Effector memory CD4-positive, alpha-beta T cell (primary cell): ENCODE data around the gene CLCN3.

Source experiments
- DNase-seq, 3 donors: peaks; one replicate each; pipeline ENCODE4 v3.0.0-alpha.2; 2020
- H3K27ac ChIP-seq: 2 replicates; pipeline ENCODE4 v1.7.0; 2013; ENCODE audit warnings: mild to moderate bottlenecking, low read length, moderate library complexity; ENCODE audit not compliant: insufficient read depth, poor library complexity, severe bottlenecking
- H3K27me3 ChIP-seq: replicated peaks from 2 replicates; pipeline ENCODE4 v1.7.0; 2013; ENCODE audit warnings: mild to moderate bottlenecking, low read length; ENCODE audit not compliant: insufficient read depth, control insufficient read depth, poor library complexity, severe bottlenecking
- H3K36me3 ChIP-seq: 2 replicates; pipeline ENCODE4 v1.7.0; 2013; ENCODE audit warnings: mild to moderate bottlenecking, low read length, moderate library complexity; ENCODE audit not compliant: control insufficient read depth, insufficient read depth
- H3K4me1 ChIP-seq: 2 replicates; pipeline ENCODE4 v1.7.0; 2013; ENCODE audit warnings: low read length, mild to moderate bottlenecking; ENCODE audit not compliant: control insufficient read depth, insufficient read depth, poor library complexity, severe bottlenecking
- H3K4me3 ChIP-seq: 2 replicates; pipeline ENCODE4 v1.7.0; 2013; ENCODE audit warnings: low read length, low read depth, mild to moderate bottlenecking; ENCODE audit not compliant: insufficient read depth, poor library complexity, severe bottlenecking
- H3K9me3 ChIP-seq: 2 replicates; pipeline ENCODE4 v1.7.0; 2013; ENCODE audit warnings: mild to moderate bottlenecking, low read length, moderate library complexity; ENCODE audit not compliant: control insufficient read depth

The CLCN3 gene

GRCh38 chr4:169626331-169627282 is 6.2 kb downstream of the CLCN3 start:
- Histone ChIP-seq H3K27me3 (no peaks in the 10 kb centered on the region), H3K36me3 (no peaks in the 10 kb centered on the region), H3K4me3 (no peak overlapping the region), H3K27ac (no peak overlapping the region), H3K4me1 (peaks cover 5% of the 10 kb centered on the region), H3K9me3 (no peaks in the 10 kb centered on the region)
- DNase-seq: no peak

DNA sequence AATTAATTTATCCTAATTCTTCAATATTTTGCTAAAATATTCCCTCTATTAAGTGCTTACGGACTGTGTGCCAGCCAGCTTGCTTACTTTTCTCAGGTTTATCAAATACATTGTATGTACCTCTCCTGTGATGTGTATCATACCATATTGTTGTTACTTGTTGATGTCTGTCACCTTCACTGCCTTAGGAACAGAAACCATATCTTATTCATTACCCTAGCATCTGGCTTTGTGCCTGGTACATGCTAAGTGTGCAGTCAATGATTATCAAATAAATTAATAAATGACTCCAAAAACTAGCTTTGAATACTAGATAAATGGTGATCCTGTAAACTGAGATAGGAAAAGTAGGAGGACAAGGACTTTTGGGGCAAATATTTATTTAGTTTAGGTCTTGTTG is 6.9 kb downstream of the CLCN3 start:
- H3K4me3 ChIP-seq: no peak overlapping the region
- H3K27ac ChIP-seq: no peak overlapping the region
- H3K9me3 ChIP-seq: no peaks in the 10 kb centered on the region
- DNase-seq: no peak
- no peaks in the 10 kb centered on the region for H3K4me1 ChIP-seq
- H3K27me3 ChIP-seq: no peaks in the 10 kb centered on the region
- H3K36me3 ChIP-seq: no peaks in the 10 kb centered on the region

DNA sequence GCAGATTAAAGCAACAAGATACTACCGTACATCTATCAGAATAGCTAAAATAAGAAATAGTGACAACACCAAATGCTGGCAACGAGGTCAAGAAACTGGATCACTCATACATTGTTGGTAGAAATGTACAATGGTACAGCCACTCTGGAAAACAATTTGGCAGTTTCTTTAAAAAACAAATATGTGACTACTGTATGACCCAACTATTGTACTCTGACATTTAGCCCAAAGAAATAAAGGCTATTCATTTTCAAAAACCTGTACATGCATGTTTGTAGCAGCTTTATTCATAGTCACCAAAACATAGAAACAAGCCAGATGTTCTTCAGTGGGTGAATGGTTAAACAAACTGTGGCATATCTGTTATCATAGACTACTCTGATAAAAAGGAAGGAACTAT is 8.2 kb downstream of the CLCN3 start:
- no peaks in the 10 kb centered on the region for H3K9me3 ChIP-seq
- H3K4me1 ChIP-seq: no peaks in the 10 kb centered on the region
- H3K27ac ChIP-seq: no peak overlapping the region
- no peaks in the 10 kb centered on the region for H3K36me3 ChIP-seq
- no peak for DNase-seq
- no peaks in the 10 kb centered on the region for H3K27me3 ChIP-seq
- H3K4me3 ChIP-seq: no peak overlapping the region

- Histone ChIP-seq H3K27ac (no peak overlapping the region), H3K9me3 (no peaks in the 10 kb centered on the region), H3K4me3 (no peak overlapping the region), H3K4me1 (no peaks in the 10 kb centered on the region), H3K27me3 (no peaks in the 10 kb centered on the region), H3K36me3 (no peaks in the 10 kb centered on the region)
- DNase-seq: no peak
Observed at GRCh38 chr4:169630069-169630468, 9.7 kb downstream of the CLCN3 start.

DNA sequence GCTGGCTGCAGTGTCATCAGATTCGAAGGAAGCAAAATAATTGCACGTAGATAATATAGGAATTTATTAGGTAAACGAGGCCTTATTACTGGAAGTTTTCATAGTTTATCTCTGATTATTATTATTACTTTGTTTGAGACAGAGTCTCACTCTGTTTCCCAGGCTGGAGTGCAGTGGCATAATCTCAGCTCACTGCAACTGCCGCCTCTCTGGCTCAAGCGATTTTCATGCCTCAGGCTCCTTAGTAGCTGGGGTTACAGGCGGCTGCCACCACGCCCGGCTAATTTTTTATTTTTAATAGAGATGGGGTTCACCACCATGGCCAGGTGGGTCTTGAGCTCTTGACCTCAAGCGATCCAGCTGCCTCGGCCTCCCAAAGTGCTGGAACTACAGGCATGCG is 12.5 kb downstream of the CLCN3 start:
- no peak for DNase-seq
- Histone ChIP-seq H3K4me1 (no peaks in the 10 kb centered on the region), H3K9me3 (no peaks in the 10 kb centered on the region), H3K27me3 (no peaks in the 10 kb centered on the region), H3K4me3 (no peak overlapping the region), H3K36me3 (peaks cover 6% of the 10 kb centered on the region), H3K27ac (no peak overlapping the region)

DNA sequence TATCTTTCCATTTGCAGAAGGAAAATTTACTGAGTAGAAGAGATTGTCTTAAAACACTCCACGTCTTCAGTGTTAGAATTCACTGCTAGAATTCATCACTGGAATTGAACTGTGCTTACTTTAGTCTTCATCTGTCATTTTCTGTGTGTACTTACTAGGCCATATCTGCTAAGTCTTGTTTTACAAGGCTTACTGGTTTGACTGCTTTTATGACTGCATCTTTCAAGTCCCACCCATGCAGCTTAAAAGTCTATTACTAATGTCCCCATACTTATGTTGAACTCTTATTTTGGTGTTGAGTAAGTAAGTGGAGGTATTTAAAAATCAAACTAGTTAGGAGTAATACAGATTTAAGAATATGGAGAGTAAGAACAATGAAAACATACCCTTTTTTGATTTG is 14.6 kb downstream of the CLCN3 start:
- Histone ChIP-seq H3K4me1 (no peaks in the 10 kb centered on the region), H3K36me3 (peaks cover 17% of the 10 kb centered on the region), H3K27me3 (no peaks in the 10 kb centered on the region), H3K9me3 (no peaks in the 10 kb centered on the region), H3K4me3 (no peak overlapping the region), H3K27ac (no peak overlapping the region)
- no peak for DNase-seq

DNA sequence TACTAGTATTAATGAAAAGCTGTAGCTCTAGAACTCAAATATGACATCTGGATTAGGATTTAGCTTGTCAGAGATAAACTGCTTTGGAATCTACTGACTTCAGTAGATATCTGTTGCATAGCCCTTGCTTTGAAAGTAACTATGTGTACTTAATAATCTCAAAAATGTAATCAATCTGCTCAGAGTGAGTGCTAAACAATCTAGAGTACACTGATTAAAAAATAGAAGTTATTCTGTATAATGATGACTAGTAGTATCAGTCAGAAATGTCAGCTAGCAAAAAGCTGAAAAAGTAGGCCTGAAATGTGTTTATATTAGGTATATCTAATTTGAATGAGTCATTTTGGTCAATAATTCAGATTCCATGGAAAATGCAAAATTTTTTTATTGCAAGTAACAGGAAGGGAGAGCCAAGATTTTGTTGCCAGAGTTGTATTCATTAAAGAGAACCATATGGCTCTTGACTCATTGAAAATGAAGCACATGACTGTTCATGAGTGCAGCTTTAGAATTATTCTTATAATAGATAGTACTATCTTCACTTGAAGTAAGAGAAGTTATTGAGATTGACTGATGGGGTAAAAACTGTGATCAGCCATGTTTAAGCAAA is 20.0 kb downstream of the CLCN3 start:
- Histone ChIP-seq H3K4me3 (no peak overlapping the region), H3K4me1 (no peaks in the 10 kb centered on the region)

GRCh38 chr4:169644802-169645201 is 24.4 kb downstream of the CLCN3 start:
- no peak overlapping the region for H3K4me3 ChIP-seq
- no peaks in the 10 kb centered on the region for H3K36me3 ChIP-seq
- no peaks in the 10 kb centered on the region for H3K27me3 ChIP-seq
- H3K4me1 ChIP-seq: no peaks in the 10 kb centered on the region
- no peaks in the 10 kb centered on the region for H3K9me3 ChIP-seq
- H3K27ac ChIP-seq: no peak overlapping the region
- no peak for DNase-seq

More for the DNA sequence above, 20.0 kb downstream of the CLCN3 start:
- peaks cover 17% of the 10 kb centered on the region for H3K36me3 ChIP-seq
- H3K27me3 ChIP-seq: no peaks in the 10 kb centered on the region
- H3K27ac ChIP-seq: no peak overlapping the region
- no peak for DNase-seq
- no peaks in the 10 kb centered on the region for H3K9me3 ChIP-seq

- H3K36me3 ChIP-seq: no peaks in the 10 kb centered on the region
- no peaks in the 10 kb centered on the region for H3K9me3 ChIP-seq
- H3K4me3 ChIP-seq: no peak overlapping the region
- no peaks in the 10 kb centered on the region for H3K27me3 ChIP-seq
- no peaks in the 10 kb centered on the region for H3K4me1 ChIP-seq
- H3K27ac ChIP-seq: no peak overlapping the region
- DNase-seq: no peak
Observed at GRCh38 chr4:169645627-169646026, 25.2 kb downstream of the CLCN3 start.

GRCh38 chr4:169649545-169650226 is 29.3 kb downstream of the CLCN3 start:
- H3K27me3 ChIP-seq: no peaks in the 10 kb centered on the region
- no peak overlapping the region for H3K27ac ChIP-seq
- no peak overlapping the region for H3K4me3 ChIP-seq
- no peaks in the 10 kb centered on the region for H3K36me3 ChIP-seq
- no peak for DNase-seq
- H3K9me3 ChIP-seq: no peaks in the 10 kb centered on the region
- no peaks in the 10 kb centered on the region for H3K4me1 ChIP-seq
